ENCODE results near the gene IL11RA.

DNA sequence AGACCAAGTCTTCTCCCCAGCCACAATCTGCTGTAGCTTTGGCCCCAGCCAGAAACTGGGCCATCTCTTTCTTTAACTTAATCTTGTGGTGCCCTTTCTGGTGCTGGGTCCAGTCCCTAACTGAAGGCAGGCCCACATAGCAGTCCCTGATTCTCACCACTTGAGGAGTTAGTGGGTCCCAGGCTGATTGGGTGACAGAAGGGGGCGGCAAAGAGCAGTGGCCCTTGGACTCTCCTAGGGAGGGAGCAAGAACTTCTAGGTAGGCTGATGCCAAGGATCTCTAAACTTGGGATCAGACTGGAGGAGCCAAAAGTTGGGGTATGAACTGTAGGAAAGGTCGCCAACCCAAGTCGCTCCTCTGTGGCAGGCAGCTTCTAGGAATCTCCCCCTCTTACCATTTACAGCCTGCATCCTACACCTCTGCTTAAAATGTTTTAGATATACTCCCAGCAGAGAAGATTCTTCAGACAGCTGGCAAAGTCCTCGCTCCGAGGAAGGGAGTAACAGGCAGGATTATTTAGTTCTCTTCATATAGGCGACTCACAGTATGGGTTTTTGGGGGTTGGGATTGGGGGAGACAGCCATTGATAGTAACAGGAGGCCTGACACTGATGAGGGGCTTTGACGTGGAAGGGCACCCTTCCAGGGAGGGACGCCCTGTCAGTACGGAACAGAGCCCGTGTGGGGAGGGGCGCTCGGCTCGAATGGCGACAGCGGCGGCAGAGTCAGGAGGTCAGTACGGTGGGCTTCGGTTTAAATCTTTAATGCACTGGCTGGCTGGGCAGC lies 12.5 kb downstream of the IL11RA start:
- TF ChIP-seq, protein P1, sequence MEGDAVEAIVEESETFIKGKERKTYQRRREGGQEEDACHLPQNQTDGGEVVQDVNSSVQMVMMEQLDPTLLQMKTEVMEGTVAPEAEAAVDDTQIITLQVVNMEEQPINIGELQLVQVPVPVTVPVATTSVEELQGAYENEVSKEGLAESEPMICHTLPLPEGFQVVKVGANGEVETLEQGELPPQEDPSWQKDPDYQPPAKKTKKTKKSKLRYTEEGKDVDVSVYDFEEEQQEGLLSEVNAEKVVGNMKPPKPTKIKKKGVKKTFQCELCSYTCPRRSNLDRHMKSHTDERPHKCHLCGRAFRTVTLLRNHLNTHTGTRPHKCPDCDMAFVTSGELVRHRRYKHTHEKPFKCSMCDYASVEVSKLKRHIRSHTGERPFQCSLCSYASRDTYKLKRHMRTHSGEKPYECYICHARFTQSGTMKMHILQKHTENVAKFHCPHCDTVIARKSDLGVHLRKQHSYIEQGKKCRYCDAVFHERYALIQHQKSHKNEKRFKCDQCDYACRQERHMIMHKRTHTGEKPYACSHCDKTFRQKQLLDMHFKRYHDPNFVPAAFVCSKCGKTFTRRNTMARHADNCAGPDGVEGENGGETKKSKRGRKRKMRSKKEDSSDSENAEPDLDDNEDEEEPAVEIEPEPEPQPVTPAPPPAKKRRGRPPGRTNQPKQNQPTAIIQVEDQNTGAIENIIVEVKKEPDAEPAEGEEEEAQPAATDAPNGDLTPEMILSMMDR (IDR thresholded peaks at IDR 0.05; ENCODE audit: low read depth, low read length, poor library complexity, severe bottlenecking), result peak; percentile 94
- no peak for TF ChIP-seq EZH2phosphoT487 (IDR thresholded peaks at IDR 0.05; ENCODE audit: borderline replicate concordance, low read length)

Data from DOHH2 (cell line).